HepG2 (cell line): ENCODE results near the gene UBE2S. TPM values are rescaled to one million over a fixed set of nuclear protein-coding genes. Genes with fewer than 3 reads are reported as not detected.

Experiments
- ATAC-seq: fragments of 200-7000 bp; cut with Tn5 transposase; 3 replicates; pipeline ENCODE4 v1.9.1; 2020; ENCODE audit warnings: mild to moderate bottlenecking, moderate library complexity
- BruUV-seq: library from RNA; stranded (reverse); fragments of 400-500 nt; replicated peaks from 2 replicates; lab custom pipeline; 2021; lab: Mats Ljungman, UMichigan
- CTCF ChIA-PET: fragments of 300-600 bp; formaldehyde crosslinking; extraction: SDS; loops from one replicate; lab custom pipeline; 2021; ENCODE audit warnings: low total read pairs, inconsistent platforms, low intra/inter-chr PET ratio; lab: Yijun Ruan, JAX
- POLR2A ChIA-PET: fragments of 350-600 bp; sonication (Branson Sonifier 250); formaldehyde crosslinking; loops from one replicate; lab custom pipeline; 2020; ENCODE audit warnings: antibody characterized with exemption, inconsistent platforms; lab: Yijun Ruan, JAX
- DNase-seq: peaks from one replicate; pipeline ENCODE4 v3.0.0-alpha.2; 2015; ENCODE audit warnings: low spot score
- FAIRE-seq: peaks from 3 replicates; lab custom pipeline; 2011; peaks lifted over from hg19 to GRCh38; lab: Jason Lieb, UNC
- H2AFZ ChIP-seq: one replicate; pipeline ENCODE4 v1.6.1; 2011; ENCODE audit warnings: low read length, inconsistent platforms
- H3K27ac ChIP-seq: fragments of 300-600 bp; 3 replicates; pipeline ENCODE4 v1.8.0; 2011; ENCODE audit warnings: mixed run types, mild to moderate bottlenecking, mixed read lengths, low read length, inconsistent platforms; ENCODE audit not compliant: insufficient read depth; ENCODE audit errors: extremely low read length
- H3K27me3 ChIP-seq, 2 experiments: fragments of 200-600 bp in 1 of 2; 2 replicates in 1 of 2; 3 replicates in 1 of 2; pipeline versions ENCODE4 v1.6.0 to v1.8.0; 2011; ENCODE audit warnings: low read length in 2 of 2, mild to moderate bottlenecking in 2 of 2, moderate library complexity in 2 of 2, inconsistent platforms in 1 of 2; ENCODE audit not compliant: insufficient read depth in 2 of 2, control insufficient read depth in 1 of 2
- H3K36me3 ChIP-seq, 2 experiments: fragments of 200-600 bp in 1 of 2; replicated peaks in 1 of 2; 2 replicates in 1 of 2; 3 replicates in 1 of 2; pipeline versions ENCODE4 v1.5.1 to v1.8.0; 2011; ENCODE audit warnings: low read length in 2 of 2, inconsistent platforms in 1 of 2; ENCODE audit not compliant: insufficient read depth in 2 of 2, control insufficient read depth in 1 of 2
- H3K4me1 ChIP-seq: 2 replicates; pipeline ENCODE4 v1.5.1; 2012; ENCODE audit warnings: low read length, inconsistent platforms; ENCODE audit not compliant: insufficient read depth
- H3K4me2 ChIP-seq: 2 replicates; pipeline ENCODE4 v1.6.0; 2011; ENCODE audit warnings: low read depth, low read length, inconsistent platforms
- H3K4me3 ChIP-seq, 3 experiments: fragments of 200-600 bp in 1 of 3; sonication (generic), shearing (Covaris generic) in 1 of 3; replicated peaks in 1 of 3; 2 replicates each; pipeline ENCODE4 v1.5.1; 2011 to 2016; ENCODE audit warnings: low read length in 3 of 3, inconsistent platforms in 2 of 3, low read depth in 2 of 3, mild to moderate bottlenecking in 2 of 3, control low read depth in 1 of 3, mixed read lengths in 1 of 3; ENCODE audit not compliant: insufficient read depth in 1 of 3
- H3K79me2 ChIP-seq: one replicate; pipeline ENCODE4 v1.6.1; 2011; ENCODE audit warnings: low read length, inconsistent platforms; ENCODE audit not compliant: insufficient read depth
- H3K9ac ChIP-seq: 2 replicates; pipeline ENCODE4 v1.6.0; 2011; ENCODE audit warnings: mild to moderate bottlenecking, low read depth, low read length, inconsistent platforms; ENCODE audit not compliant: insufficient read depth
- H3K9me3 ChIP-seq: 2 replicates; pipeline ENCODE4 v1.5.1; 2012; ENCODE audit warnings: mild to moderate bottlenecking, low read length
- H4K20me1 ChIP-seq: 2 replicates; pipeline ENCODE4 v1.6.0; 2011; ENCODE audit warnings: inconsistent platforms, mild to moderate bottlenecking, low read length, moderate library complexity; ENCODE audit not compliant: insufficient read depth
- BHLHE40 ChIP-seq: IDR thresholded peaks from 2 replicates; pipeline ENCODE4 v1.6.1; 2011; ENCODE audit warnings: low read length, improper control_type of control experiment
- KDM2A ChIP-seq: sonication (generic); formaldehyde crosslinking; IDR thresholded peaks from 2 replicates; pipeline ENCODE4 v1.4.0; 2020; ENCODE audit warnings: low read depth, missing genetic modification reagents, borderline replicate concordance
- NAIF1 ChIP-seq: sonication (generic); formaldehyde crosslinking; IDR thresholded peaks from 2 replicates; pipeline ENCODE4 v1.5.0; 2020; ENCODE audit warnings: mild to moderate bottlenecking, missing genetic modification reagents, borderline replicate concordance
- PAF1 ChIP-seq: IDR thresholded peaks from 2 replicates; pipeline ENCODE4 v1.6.1; 2016; ENCODE audit warnings: missing genetic modification reagents, missing compliant biosample characterization
- SCMH1 ChIP-seq: sonication (generic); formaldehyde crosslinking; IDR thresholded peaks from 2 replicates; pipeline ENCODE4 v1.9.0; 2021; ENCODE audit warnings: missing genetic modification reagents, mild to moderate bottlenecking, borderline replicate concordance
- SOX5 ChIP-seq: IDR thresholded peaks from 2 replicates; pipeline ENCODE4 v1.6.1; 2016; ENCODE audit warnings: borderline replicate concordance
- ZFYVE20 ChIP-seq: sonication (generic); formaldehyde crosslinking; IDR thresholded peaks from 2 replicates; pipeline ENCODE4 v1.8.0; 2023; ENCODE audit warnings: low read depth, mild to moderate bottlenecking, moderate library complexity, missing genetic modification reagents, borderline replicate concordance
- WGBS: methylation state at CpG from one replicate; pipeline ENCODE4 v1.1.6; 2017; ENCODE audit warnings: low lambda C conversion rate; 5-methylcytosine and 5-hydroxymethylcytosine counted together
- in situ Hi-C: cut with HindIII; loops from 2 replicates; pipeline ENCODE4 v1.10.0; 2017; ENCODE audit warnings: low pct_unique_long_range_greater_than_20kb; ENCODE audit not compliant: extremely low pct_ligation_motif_present
- intact Hi-C: fragments of 100-400 bp; cut with micrococcal nuclease; formaldehyde crosslinking; loops from one replicate; pipeline ENCODE4 v1.10.0; 2022; ENCODE audit not compliant: unreplicated experiment
- polyA plus RNA-seq, 8 experiments: library from polyadenylated mRNA; depleted of rRNA in 3 of 8; stranded (reverse) in 7 of 8; unstranded in 1 of 8; fragments of >200 nt; fragmentation: Illumina TruSeq in 4 of 8; extraction: Trizol in 4 of 8; gene quantifications; 2 replicates each; pipeline versions ENCODE4 v1.2.1 to v1.2.3, GENCODE V29; 2011 to 2016; ENCODE audit warnings: low read depth in 4 of 8, missing spikeins in 1 of 8, mixed read lengths in 1 of 8; ENCODE audit not compliant: insufficient read depth in 1 of 8
- total RNA-seq, 5 experiments: library from RNA; depleted of rRNA; stranded (reverse); fragments of >200 nt; fragmentation: Illumina TruSeq; extraction: Trizol; gene quantifications; 2 replicates each; pipeline ENCODE4 v1.2.3, GENCODE V29; 2016; ENCODE audit warnings: low read depth in 1 of 5
- TF ChIP-seq, protein P1 (sequence below): sonication (generic); formaldehyde crosslinking; IDR thresholded peaks from 2 replicates; pipeline ENCODE4 v1.4.0; 2020; ENCODE audit warnings: mild to moderate bottlenecking, missing genetic modification reagents
- TF ChIP-seq, protein P2 (sequence below): IDR thresholded peaks from 2 replicates; pipeline ENCODE4 v1.6.1; 2012; ENCODE audit warnings: low read length, improper control_type of control experiment
- TF ChIP-seq, protein P3 (sequence below): sonication (generic); formaldehyde crosslinking; IDR thresholded peaks from 2 replicates; pipeline ENCODE4 v1.8.1; 2023; ENCODE audit warnings: mild to moderate bottlenecking, moderate library complexity, missing genetic modification reagents
- TF ChIP-seq, protein P4 (sequence below): sonication (generic); formaldehyde crosslinking; IDR thresholded peaks from 2 replicates; pipeline ENCODE4 v1.8.0; 2022; ENCODE audit warnings: low read depth, missing genetic modification reagents
- TF ChIP-seq, protein P5 (sequence below), 2 experiments: sonication (generic) in 1 of 2; formaldehyde crosslinking in 1 of 2; IDR thresholded peaks; 2 replicates each; pipeline versions ENCODE4 v1.4.0 to v1.6.1; 2018 to 2020; ENCODE audit warnings: missing genetic modification reagents in 2 of 2, borderline replicate concordance in 1 of 2, low read depth in 1 of 2, mild to moderate bottlenecking in 1 of 2, missing biosample characterization in 1 of 2

The UBE2S gene
- total and polyA plus RNA-seq, 2 of the 13 experiments (the other 11 are each of a cell fraction or from before 2014, with no cell fraction given) = 32.2 to 39.3 TPM

DNA sequence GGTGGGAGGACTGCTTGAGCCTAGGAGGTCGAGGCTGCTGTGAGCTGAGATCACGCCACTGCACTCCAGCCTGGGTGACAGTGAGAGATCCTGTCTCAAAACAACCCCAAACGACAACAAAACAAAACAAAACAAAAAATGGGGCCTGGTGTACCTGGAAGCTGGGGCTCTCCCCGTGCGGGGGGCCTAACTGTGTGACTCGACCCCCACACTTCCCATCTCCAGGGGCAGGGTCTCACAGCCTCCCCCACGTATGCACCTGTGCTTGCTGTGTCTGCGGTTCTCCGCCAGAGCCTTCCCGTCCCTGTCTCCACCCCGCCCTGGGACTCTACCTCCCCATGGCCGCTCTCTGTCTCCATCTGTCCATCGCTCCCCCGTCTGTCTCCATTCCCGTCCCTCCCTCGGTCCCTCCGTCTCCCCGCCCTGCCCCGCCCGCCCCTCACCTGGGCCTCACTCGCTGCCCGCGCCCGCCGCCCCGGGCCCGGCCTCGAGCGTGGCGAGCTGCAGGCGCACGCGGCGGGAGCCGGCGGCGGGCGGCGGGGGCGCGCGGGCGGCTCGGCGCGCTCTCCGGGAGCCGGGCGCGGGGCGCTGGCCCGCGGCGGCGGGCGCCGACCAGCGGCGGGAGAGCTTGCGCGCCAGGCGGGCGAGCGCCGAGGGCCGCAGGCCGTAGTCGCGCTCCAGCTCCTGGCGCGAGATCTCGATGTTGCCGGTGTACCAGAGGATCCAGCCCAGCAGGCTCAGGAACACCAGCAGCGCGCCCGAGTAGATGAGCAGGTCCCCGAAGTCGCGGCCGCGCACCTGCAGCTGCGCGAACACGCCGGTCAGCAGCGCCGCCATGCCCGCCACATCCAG lies 24.1 kb downstream of the UBE2S start:
- DNase-seq (no peak), ATAC-seq (no peak)
- in situ Hi-C loops (no loop called here), intact Hi-C loops (no loop called here)
- H3K9me3 ChIP-seq = no peaks in the 10 kb centered on the region
- H3K9ac ChIP-seq = no peak overlapping the region
- no peak overlapping the region for H3K4me3 ChIP-seq
- WGBS = 97% methylated on average over 67 of the region's 88 CpGs
- CTCF ChIA-PET = no interaction called here
- BruUV-seq = no TSS peak
- peaks cover 30% of the 10 kb centered on the region for H3K79me2 ChIP-seq
- H2AFZ ChIP-seq = no peak overlapping the region
- H4K20me1 ChIP-seq = peaks cover 27% of the 10 kb centered on the region
- TF ChIP-seq BHLHE40 (no peak), PAF1 (no peak), SCMH1 (CRISPR knock-in tag) (no peak), NAIF1 (CRISPR knock-in tag) (no peak), ZFYVE20 (CRISPR knock-in tag) (no peak), SOX5 (CRISPR knock-in tag) (no peak), KDM2A (CRISPR knock-in tag) (no peak)
- TF ChIP-seq, protein P1, sequence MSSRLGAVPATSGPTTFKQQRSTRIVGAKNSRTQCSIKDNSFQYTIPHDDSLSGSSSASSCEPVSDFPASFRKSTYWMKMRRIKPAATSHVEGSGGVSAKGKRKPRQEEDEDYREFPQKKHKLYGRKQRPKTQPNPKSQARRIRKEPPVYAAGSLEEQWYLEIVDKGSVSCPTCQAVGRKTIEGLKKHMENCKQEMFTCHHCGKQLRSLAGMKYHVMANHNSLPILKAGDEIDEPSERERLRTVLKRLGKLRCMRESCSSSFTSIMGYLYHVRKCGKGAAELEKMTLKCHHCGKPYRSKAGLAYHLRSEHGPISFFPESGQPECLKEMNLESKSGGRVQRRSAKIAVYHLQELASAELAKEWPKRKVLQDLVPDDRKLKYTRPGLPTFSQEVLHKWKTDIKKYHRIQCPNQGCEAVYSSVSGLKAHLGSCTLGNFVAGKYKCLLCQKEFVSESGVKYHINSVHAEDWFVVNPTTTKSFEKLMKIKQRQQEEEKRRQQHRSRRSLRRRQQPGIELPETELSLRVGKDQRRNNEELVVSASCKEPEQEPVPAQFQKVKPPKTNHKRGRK = no peak
- TF ChIP-seq, protein P2, sequence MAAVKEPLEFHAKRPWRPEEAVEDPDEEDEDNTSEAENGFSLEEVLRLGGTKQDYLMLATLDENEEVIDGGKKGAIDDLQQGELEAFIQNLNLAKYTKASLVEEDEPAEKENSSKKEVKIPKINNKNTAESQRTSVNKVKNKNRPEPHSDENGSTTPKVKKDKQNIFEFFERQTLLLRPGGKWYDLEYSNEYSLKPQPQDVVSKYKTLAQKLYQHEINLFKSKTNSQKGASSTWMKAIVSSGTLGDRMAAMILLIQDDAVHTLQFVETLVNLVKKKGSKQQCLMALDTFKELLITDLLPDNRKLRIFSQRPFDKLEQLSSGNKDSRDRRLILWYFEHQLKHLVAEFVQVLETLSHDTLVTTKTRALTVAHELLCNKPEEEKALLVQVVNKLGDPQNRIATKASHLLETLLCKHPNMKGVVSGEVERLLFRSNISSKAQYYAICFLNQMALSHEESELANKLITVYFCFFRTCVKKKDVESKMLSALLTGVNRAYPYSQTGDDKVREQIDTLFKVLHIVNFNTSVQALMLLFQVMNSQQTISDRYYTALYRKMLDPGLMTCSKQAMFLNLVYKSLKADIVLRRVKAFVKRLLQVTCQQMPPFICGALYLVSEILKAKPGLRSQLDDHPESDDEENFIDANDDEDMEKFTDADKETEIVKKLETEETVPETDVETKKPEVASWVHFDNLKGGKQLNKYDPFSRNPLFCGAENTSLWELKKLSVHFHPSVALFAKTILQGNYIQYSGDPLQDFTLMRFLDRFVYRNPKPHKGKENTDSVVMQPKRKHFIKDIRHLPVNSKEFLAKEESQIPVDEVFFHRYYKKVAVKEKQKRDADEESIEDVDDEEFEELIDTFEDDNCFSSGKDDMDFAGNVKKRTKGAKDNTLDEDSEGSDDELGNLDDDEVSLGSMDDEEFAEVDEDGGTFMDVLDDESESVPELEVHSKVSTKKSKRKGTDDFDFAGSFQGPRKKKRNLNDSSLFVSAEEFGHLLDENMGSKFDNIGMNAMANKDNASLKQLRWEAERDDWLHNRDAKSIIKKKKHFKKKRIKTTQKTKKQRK = no peak
- TF ChIP-seq, protein P3, sequence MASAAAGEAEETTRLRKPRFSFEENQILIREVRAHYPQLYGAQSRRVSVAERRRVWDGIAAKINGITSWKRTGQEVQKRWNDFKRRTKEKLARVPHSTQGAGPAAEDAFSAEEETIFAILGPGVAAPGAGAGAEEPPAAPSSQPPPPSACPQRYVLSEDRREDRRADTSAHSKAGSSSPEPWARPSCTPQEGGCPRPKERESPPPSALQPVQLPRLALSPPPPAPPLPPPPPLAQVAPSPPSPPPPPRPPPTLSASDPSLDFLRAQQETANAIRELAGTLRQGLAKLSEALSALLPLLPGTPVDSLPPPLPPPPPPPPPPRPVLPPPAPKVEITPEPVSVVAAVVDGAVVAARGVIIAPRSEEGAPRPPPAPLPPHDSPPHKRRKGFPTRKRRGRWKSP (CRISPR knock-in tag) = no peak
- TF ChIP-seq, protein P4, sequence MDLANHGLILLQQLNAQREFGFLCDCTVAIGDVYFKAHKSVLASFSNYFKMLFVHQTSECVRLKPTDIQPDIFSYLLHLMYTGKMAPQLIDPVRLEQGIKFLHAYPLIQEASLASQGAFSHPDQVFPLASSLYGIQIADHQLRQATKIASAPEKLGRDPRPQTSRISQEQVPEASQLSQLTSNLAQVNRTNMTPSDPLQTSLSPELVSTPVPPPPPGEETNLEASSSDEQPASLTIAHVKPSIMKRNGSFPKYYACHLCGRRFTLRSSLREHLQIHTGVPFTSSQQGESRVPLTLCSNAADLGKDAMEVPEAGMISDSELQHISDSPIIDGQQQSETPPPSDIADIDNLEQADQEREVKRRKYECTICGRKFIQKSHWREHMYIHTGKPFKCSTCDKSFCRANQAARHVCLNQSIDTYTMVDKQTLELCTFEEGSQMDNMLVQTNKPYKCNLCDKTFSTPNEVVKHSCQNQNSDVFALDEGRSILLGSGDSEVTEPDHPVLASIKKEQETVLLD (CRISPR knock-in tag) = no peak
- TF ChIP-seq, protein P5, sequence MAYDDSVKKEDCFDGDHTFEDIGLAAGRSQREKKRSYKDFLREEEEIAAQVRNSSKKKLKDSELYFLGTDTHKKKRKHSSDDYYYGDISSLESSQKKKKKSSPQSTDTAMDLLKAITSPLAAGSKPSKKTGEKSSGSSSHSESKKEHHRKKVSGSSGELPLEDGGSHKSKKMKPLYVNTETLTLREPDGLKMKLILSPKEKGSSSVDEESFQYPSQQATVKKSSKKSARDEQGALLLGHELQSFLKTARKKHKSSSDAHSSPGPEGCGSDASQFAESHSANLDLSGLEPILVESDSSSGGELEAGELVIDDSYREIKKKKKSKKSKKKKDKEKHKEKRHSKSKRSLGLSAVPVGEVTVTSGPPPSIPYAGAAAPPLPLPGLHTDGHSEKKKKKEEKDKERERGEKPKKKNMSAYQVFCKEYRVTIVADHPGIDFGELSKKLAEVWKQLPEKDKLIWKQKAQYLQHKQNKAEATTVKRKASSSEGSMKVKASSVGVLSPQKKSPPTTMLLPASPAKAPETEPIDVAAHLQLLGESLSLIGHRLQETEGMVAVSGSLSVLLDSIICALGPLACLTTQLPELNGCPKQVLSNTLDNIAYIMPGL (CRISPR knock-in tag; IDR thresholded peaks at IDR 0.05; ENCODE audit: borderline replicate concordance in 1 of 2, low read depth in 1 of 2) = no peak
- TF ChIP-seq, all 625 proteins: peak for 0
- peaks cover 8 to 19% of the 10 kb centered on the region in 2 experiments for H3K36me3 ChIP-seq
- no peak for FAIRE-seq
- peaks cover 35% of the 10 kb centered on the region for H3K4me1 ChIP-seq
- H3K27ac ChIP-seq = no peak overlapping the region
- H3K27me3 ChIP-seq = no peaks in the 10 kb centered on the region; a peak in 1 of 5 replicates
- no peak overlapping the region for H3K4me2 ChIP-seq
- POLR2A ChIA-PET = interaction anchor here (1.3 kb wide), 1 partner anchor 50 kb away, joined by 4 read pairs; no protein-coding TSS in a partner anchor
